ENCODE measurements around the gene SOX30.

- TF ChIP-seq CTCF (IDR thresholded peaks at IDR 0.05; ENCODE audit: low read depth, low read length, missing input control) (no peak), JUND (IDR thresholded peaks at IDR 0.05) (no peak), FOXA1 (IDR thresholded peaks at IDR 0.05) (no peak), RAD21 (IDR thresholded peaks at IDR 0.05) (no peak), HNF4A (conservative IDR thresholded peaks at IDR 0.05) (no peak)
These were observed 5.3 kb upstream of the SOX30 start for GRCh38 chr5:157657516-157657915.

All from liver (tissue), 3 donors.